HUES48 (cell line): Measurements from ENCODE around the gene AOAH.
"Not testable (repeated sequence)": the region's sequence is repeated elsewhere in the genome, so short reads cannot be mapped to it uniquely, and the experiment has no call there.

Source experiments
- H3K27ac ChIP-seq: one replicate; pipeline ENCODE4 v1.7.0; 2013; ENCODE audit warnings: low read depth, low read length, inconsistent platforms
- H3K27me3 ChIP-seq: 2 replicates; pipeline ENCODE4 v1.6.1; 2013; ENCODE audit warnings: mild to moderate bottlenecking, low read length; ENCODE audit not compliant: control insufficient read depth, insufficient read depth
- H3K36me3 ChIP-seq: 2 replicates; pipeline ENCODE4 v1.6.1; 2013; ENCODE audit warnings: low read length; ENCODE audit not compliant: control insufficient read depth, insufficient read depth
- H3K4me1 ChIP-seq: 2 replicates; pipeline ENCODE4 v1.6.1; 2013; ENCODE audit warnings: mild to moderate bottlenecking, low read length; ENCODE audit not compliant: control insufficient read depth, insufficient read depth
- H3K4me3 ChIP-seq: 2 replicates; pipeline ENCODE4 v1.5.1; 2013; ENCODE audit warnings: mild to moderate bottlenecking, low read depth, low read length
- H3K9ac ChIP-seq: 2 replicates; pipeline ENCODE4 v1.6.1; 2013; ENCODE audit warnings: mild to moderate bottlenecking, low read depth, low read length, moderate library complexity
- H3K9me3 ChIP-seq: 2 replicates; pipeline ENCODE4 v1.6.1; 2013; ENCODE audit warnings: low read length; ENCODE audit not compliant: control insufficient read depth, insufficient read depth

The AOAH gene

DNA sequence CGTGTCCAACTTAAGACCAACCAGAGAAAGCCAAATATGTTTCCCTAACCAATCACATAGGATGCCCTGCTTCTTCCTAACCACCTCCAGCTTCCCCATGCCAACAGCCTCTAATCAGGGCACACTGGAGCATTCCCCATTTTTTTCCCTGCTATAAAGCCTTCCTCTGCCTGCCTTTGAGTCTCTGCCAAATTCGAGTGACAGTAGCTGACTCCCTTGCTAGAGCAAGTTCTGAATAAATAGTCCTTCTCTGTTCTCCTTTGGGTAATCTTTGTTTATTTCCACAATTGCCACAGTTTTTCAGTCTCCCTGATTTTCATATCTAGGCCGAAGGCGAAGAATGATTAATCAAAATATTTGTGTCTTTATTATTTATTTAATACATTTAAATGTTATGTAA, 238.0 kb downstream of the AOAH start:
- Histone ChIP-seq H3K4me1 (no peaks in the 10 kb centered on the region), H3K27me3 (no peaks in the 10 kb centered on the region), H3K9me3 (no peaks in the 10 kb centered on the region), H3K27ac (no peak overlapping the region), H3K9ac (no peak overlapping the region), H3K4me3 (no peak overlapping the region), H3K36me3 (no peaks in the 10 kb centered on the region)

DNA sequence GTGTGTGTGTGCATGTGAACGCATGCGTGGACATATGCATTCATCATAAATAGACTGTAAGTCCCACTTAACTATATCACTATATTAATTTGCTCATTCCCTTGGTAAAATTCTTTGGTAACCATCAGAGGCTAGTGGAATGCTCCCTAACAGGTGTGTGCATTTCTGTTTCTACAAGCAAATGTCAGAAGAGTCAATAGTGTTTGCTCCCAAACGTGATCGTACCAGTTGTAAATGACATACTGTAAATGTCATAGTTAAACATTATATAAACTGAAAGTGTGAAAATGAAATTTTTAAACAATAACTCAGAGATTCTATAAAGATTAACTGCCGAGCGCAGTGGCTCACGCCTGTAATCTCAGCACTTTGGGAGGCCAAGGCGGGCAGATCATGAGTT, 240.0 kb downstream of the AOAH start:
- no peaks in the 10 kb centered on the region for H3K27me3 ChIP-seq
- H3K4me3 ChIP-seq, result no peak overlapping the region
- H3K9me3 ChIP-seq, result no peaks in the 10 kb centered on the region

GRCh38 chr7:36483853-36484252, 240.4 kb downstream of the AOAH start:
- not testable (repeated sequence) for H3K9me3 ChIP-seq, H3K4me3 ChIP-seq, H3K9ac ChIP-seq, H3K27me3 ChIP-seq, H3K4me1 ChIP-seq, H3K27ac ChIP-seq, H3K36me3 ChIP-seq

More for the DNA sequence above, 240.0 kb downstream of the AOAH start:
- no peaks in the 10 kb centered on the region for H3K36me3 ChIP-seq
- no peak overlapping the region for H3K9ac ChIP-seq
- H3K27ac ChIP-seq, result no peak overlapping the region
- no peaks in the 10 kb centered on the region for H3K4me1 ChIP-seq

DNA sequence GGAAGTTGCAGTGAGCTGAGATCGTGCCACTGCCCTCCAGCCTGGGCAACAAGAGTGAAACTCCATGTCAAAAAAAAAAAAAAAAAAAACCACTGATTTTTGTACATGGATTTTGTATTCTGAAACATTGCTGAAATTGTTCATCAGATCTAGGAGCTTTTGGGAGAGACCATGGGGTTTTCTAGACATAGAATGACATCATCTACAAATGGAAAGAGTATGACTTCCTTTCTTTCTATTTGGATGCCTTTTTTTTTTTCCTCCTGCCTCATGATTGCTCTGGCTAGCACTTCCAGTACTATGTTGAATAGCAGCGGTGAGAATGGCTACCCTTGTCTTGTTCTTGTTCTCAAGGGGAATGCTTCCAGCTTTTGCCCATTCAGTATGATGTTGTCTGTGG, 245.5 kb downstream of the AOAH start:
- Histone ChIP-seq H3K9me3 (no peaks in the 10 kb centered on the region), H3K27ac (no peak overlapping the region), H3K4me3 (no peak overlapping the region), H3K9ac (no peak overlapping the region), H3K4me1 (no peaks in the 10 kb centered on the region), H3K36me3 (no peaks in the 10 kb centered on the region), H3K27me3 (no peaks in the 10 kb centered on the region)

- Histone ChIP-seq H3K9me3 (no peaks in the 10 kb centered on the region), H3K4me1 (no peaks in the 10 kb centered on the region), H3K9ac (no peak overlapping the region), H3K4me3 (no peak overlapping the region), H3K27me3 (no peaks in the 10 kb centered on the region), H3K36me3 (no peaks in the 10 kb centered on the region), H3K27ac (no peak overlapping the region)
These were observed 248.9 kb downstream of the AOAH start for GRCh38 chr7:36475381-36475780.

- Histone ChIP-seq H3K9ac (no peak overlapping the region), H3K9me3 (no peaks in the 10 kb centered on the region), H3K4me1 (no peaks in the 10 kb centered on the region), H3K27ac (no peak overlapping the region), H3K36me3 (no peaks in the 10 kb centered on the region), H3K27me3 (no peaks in the 10 kb centered on the region), H3K4me3 (no peak overlapping the region)
These were observed 249.3 kb downstream of the AOAH start for GRCh38 chr7:36475011-36475342.

GRCh38 chr7:36474283-36475010, 249.8 kb downstream of the AOAH start:
- Histone ChIP-seq H3K27ac (no peak overlapping the region), H3K9ac (no peak overlapping the region), H3K4me3 (no peak overlapping the region), H3K27me3 (no peaks in the 10 kb centered on the region), H3K9me3 (no peaks in the 10 kb centered on the region), H3K4me1 (no peaks in the 10 kb centered on the region), H3K36me3 (no peaks in the 10 kb centered on the region)

- H3K9me3 ChIP-seq, result no peaks in the 10 kb centered on the region
- H3K36me3 ChIP-seq, result no peaks in the 10 kb centered on the region
- no peak overlapping the region for H3K4me3 ChIP-seq
- no peaks in the 10 kb centered on the region for H3K27me3 ChIP-seq
- no peak overlapping the region for H3K9ac ChIP-seq
- H3K27ac ChIP-seq, result no peak overlapping the region
- H3K4me1 ChIP-seq, result no peaks in the 10 kb centered on the region
These were observed 250.6 kb downstream of the AOAH start for GRCh38 chr7:36473454-36474282.

- H3K27me3 ChIP-seq, result no peaks in the 10 kb centered on the region
- no peak overlapping the region for H3K27ac ChIP-seq
- no peaks in the 10 kb centered on the region for H3K4me1 ChIP-seq
- H3K4me3 ChIP-seq, result no peak overlapping the region
- H3K9me3 ChIP-seq, result no peaks in the 10 kb centered on the region
- H3K36me3 ChIP-seq, result no peaks in the 10 kb centered on the region
- H3K9ac ChIP-seq, result no peak overlapping the region
These were observed 252.1 kb downstream of the AOAH start for GRCh38 chr7:36472141-36472729.

- H3K27me3 ChIP-seq, result no peaks in the 10 kb centered on the region
- no peak overlapping the region for H3K9ac ChIP-seq
- H3K36me3 ChIP-seq, result no peaks in the 10 kb centered on the region
- no peaks in the 10 kb centered on the region for H3K4me1 ChIP-seq
- no peak overlapping the region for H3K27ac ChIP-seq
- H3K9me3 ChIP-seq, result no peaks in the 10 kb centered on the region
- no peak overlapping the region for H3K4me3 ChIP-seq
These were observed 255.1 kb downstream of the AOAH start for GRCh38 chr7:36469236-36469635.
